Activated CD8-positive, alpha-beta memory T cell treated with anti-CD3 and anti-CD28 coated beads, Interleukin-2, amount 10 ng/mL, durations not matched to agents 7 days and 5 days (primary cell): Measurements from ENCODE around the gene CHFR. TPM values are rescaled to one million over a fixed set of nuclear protein-coding genes. Genes with fewer than 3 reads are reported as not detected.
"Not testable (repeated sequence)": the region's sequence is repeated elsewhere in the genome, so short reads cannot be mapped to it uniquely, and the experiment has no call there.

Experiments used
- ATAC-seq: fragments of 150-1000 bp; cut with Tn5 transposase; one replicate; pipeline ENCODE4 v1.10.0; 2021; ENCODE audit warnings: moderate library complexity
- CTCF ChIA-PET: fragments of 350-600 bp; sonication (Branson Sonifier 250); formaldehyde crosslinking; loops from one replicate; lab custom pipeline; 2021; ENCODE audit warnings: antibody characterized with exemption; lab: Charles Lee
- DNase-seq: peaks from one replicate; pipeline ENCODE4 v3.0.0-alpha.2; 2020
- H3K27ac Mint-ChIP-seq: one replicate; pipeline ENCODE4 v1.8.0; 2021; ENCODE audit warnings: mild to moderate bottlenecking, mixed read lengths
- H3K27me3 Mint-ChIP-seq: one replicate; pipeline ENCODE4 v1.8.0; 2021; ENCODE audit warnings: mixed read lengths
- H3K36me3 Mint-ChIP-seq: one replicate; pipeline ENCODE4 v1.8.0; 2021; ENCODE audit warnings: mild to moderate bottlenecking, mixed read lengths
- H3K4me1 Mint-ChIP-seq: one replicate; pipeline ENCODE4 v1.8.0; 2021; ENCODE audit warnings: mixed read lengths
- H3K4me3 Mint-ChIP-seq: one replicate; pipeline ENCODE4 v1.8.0; 2021; ENCODE audit warnings: mild to moderate bottlenecking, moderate library complexity, mixed read lengths
- H3K9me3 Mint-ChIP-seq: one replicate; pipeline ENCODE4 v1.8.0; 2022; ENCODE audit warnings: low read depth, mixed read lengths
- total RNA-seq, 2 experiments: library from RNA; stranded (reverse); gene quantifications; one replicate each; pipeline ENCODE4 v1.2.3, GENCODE V29; 2021

Gene CHFR
- total RNA-seq, 2 experiments from 2014 or later = 87.7 to 89.7 TPM

- Mint-ChIP-seq H3K27ac (peak overlapping the region; percentile 70), H3K4me3 (peak overlapping the region; percentile 81), H3K27me3 (peaks cover 15% of the 10 kb centered on the region), H3K9me3 (peaks cover 10% of the 10 kb centered on the region), H3K4me1 (peaks cover 23% of the 10 kb centered on the region), H3K36me3 (peaks cover 20% of the 10 kb centered on the region)
- CTCF ChIA-PET = interaction anchor here (1.3 kb wide), 1 partner anchor 73 kb away, joined by 3 read pairs; no protein-coding TSS in a partner anchor
- ATAC-seq, DNase-seq: not testable (repeated sequence)
Measured at GRCh38 chr12:132907789-132908144, 20.4 kb upstream of the CHFR start.

GRCh38 chr12:132907216-132907615, 19.8 kb upstream of the CHFR start:
- no peak for DNase-seq
- Mint-ChIP-seq H3K9me3 (peaks cover 8% of the 10 kb centered on the region), H3K27ac (no peak overlapping the region), H3K27me3 (peaks cover 15% of the 10 kb centered on the region), H3K4me1 (peaks cover 23% of the 10 kb centered on the region), H3K36me3 (peaks cover 18% of the 10 kb centered on the region), H3K4me3 (no peak overlapping the region)
- CTCF ChIA-PET = interaction anchor here (1.3 kb wide), 1 partner anchor 73 kb away, joined by 3 read pairs; no protein-coding TSS in a partner anchor
- ATAC-seq = no peak

- Mint-ChIP-seq H3K4me1 (peaks cover 21% of the 10 kb centered on the region), H3K36me3 (peaks cover 4% of the 10 kb centered on the region), H3K27ac (no peak overlapping the region), H3K27me3 (peaks cover 15% of the 10 kb centered on the region), H3K4me3 (no peak overlapping the region), H3K9me3 (peaks cover 3% of the 10 kb centered on the region)
- CTCF ChIA-PET = interaction anchor here (0.5 to 2.3 kb wide), 39 partner anchors 12 to 276 kb away, joined by 3 to 19 read pairs (median 4); partner anchors contain the start of genes CHFR, GOLGA3, ZNF10 and ZNF26
- peak; percentile 14 for ATAC-seq
- peak; percentile 92 for DNase-seq
Measured at GRCh38 chr12:132904718-132905328, 17.4 kb upstream of the CHFR start.

- CTCF ChIA-PET = no interaction called here
- Mint-ChIP-seq H3K4me3 (no peak overlapping the region), H3K27ac (no peak overlapping the region), H3K9me3 (peaks cover 3% of the 10 kb centered on the region), H3K36me3 (no peaks in the 10 kb centered on the region), H3K27me3 (no peaks in the 10 kb centered on the region), H3K4me1 (peaks cover 2% of the 10 kb centered on the region)
- DNase-seq (no peak), ATAC-seq (no peak)
Measured at GRCh38 chr12:132899033-132899432, 11.6 kb upstream of the CHFR start.

GRCh38 chr12:132888852-132889251, 1.4 kb upstream of the CHFR start:
- no peaks in the 10 kb centered on the region for H3K27me3 Mint-ChIP-seq
- peaks cover 31% of the 10 kb centered on the region for H3K36me3 Mint-ChIP-seq
- ATAC-seq (no peak), DNase-seq (no peak)
- peaks cover 5% of the 10 kb centered on the region for H3K9me3 Mint-ChIP-seq
- peak overlapping the region; percentile 34 for H3K4me3 Mint-ChIP-seq
- peaks cover 15% of the 10 kb centered on the region for H3K4me1 Mint-ChIP-seq
- CTCF ChIA-PET = interaction anchor here (0.7 kb wide), 1 partner anchor 25 kb away, joined by 3 read pairs; no protein-coding TSS in a partner anchor
- H3K27ac Mint-ChIP-seq = peak overlapping the region; percentile 48

- Mint-ChIP-seq H3K36me3 (peaks cover 49% of the 10 kb centered on the region), H3K4me1 (peaks cover 25% of the 10 kb centered on the region), H3K27me3 (no peaks in the 10 kb centered on the region), H3K4me3 (peak overlapping the region; percentile 96), H3K27ac (peak overlapping the region; percentile 78), H3K9me3 (peaks cover 5% of the 10 kb centered on the region)
- DNase-seq = no peak
- ATAC-seq = peak; percentile 14
- CTCF ChIA-PET = interaction anchor here (0.9 to 1.5 kb wide), 3 partner anchors 14 to 18 kb away, joined by 4 to 6 read pairs (median 5); no protein-coding TSS in a partner anchor
Measured at GRCh38 chr12:132886529-132887477, 602 bp downstream of the CHFR start.

DNA sequence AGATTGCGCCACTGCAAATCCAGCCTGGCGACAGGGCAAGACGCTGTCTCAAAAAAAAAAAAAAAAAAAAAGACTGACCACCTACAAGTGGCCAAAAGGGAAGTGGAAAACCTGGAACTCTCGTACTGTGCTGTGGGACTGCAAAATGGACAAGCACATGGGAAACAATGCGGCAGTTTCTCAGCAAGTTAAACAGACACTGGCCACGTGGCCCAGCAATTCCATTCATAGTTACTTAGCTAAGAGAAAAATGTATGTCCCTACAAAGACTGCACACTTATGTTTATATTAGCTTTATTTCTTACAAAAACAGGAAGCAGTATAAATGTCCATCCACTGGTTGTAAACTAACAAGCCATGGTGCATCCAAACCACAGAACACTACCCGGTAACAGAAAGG, 5.6 kb downstream of the CHFR start:
- H3K36me3 Mint-ChIP-seq = peaks cover 68% of the 10 kb centered on the region
- H3K9me3 Mint-ChIP-seq = peaks cover 3% of the 10 kb centered on the region

DNA sequence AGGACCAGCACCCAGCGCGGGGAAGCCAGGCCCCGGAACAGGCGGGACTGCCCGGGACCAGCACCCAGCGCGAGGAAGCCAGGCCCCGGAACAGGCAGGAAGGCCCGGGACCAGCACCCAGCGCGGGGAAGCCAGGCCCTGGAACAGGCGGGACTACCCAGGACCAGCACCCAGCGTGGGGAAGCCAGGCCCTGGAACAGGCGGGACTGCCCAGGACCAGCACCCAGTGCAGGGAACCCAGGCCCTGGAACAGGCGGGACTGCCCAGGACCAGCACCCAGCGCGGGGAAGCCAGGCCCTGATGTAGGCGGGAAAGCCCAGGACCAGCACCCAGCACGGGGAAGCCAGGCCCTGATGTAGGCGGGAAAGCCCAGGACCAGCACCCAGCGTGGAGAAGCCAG, 12.8 kb downstream of the CHFR start:
- peaks cover 56% of the 10 kb centered on the region for H3K36me3 Mint-ChIP-seq

More for the DNA sequence above, 5.6 kb downstream of the CHFR start:
- CTCF ChIA-PET = no interaction called here
- Mint-ChIP-seq H3K4me3 (no peak overlapping the region), H3K27ac (no peak overlapping the region), H3K27me3 (no peaks in the 10 kb centered on the region), H3K4me1 (peaks cover 21% of the 10 kb centered on the region)
- DNase-seq (no peak), ATAC-seq (no peak)

GRCh38 chr12:132874175-132874574, 13.2 kb downstream of the CHFR start:
- Mint-ChIP-seq H3K9me3 (no peaks in the 10 kb centered on the region), H3K4me3 (no peak overlapping the region), H3K36me3 (peaks cover 58% of the 10 kb centered on the region), H3K4me1 (peaks cover 27% of the 10 kb centered on the region), H3K27me3 (no peaks in the 10 kb centered on the region), H3K27ac (peak overlapping the region; percentile 75)
- ATAC-seq (no peak), DNase-seq (no peak)
- CTCF ChIA-PET = interaction anchor here (2.1 kb wide), 1 partner anchor 30 kb away, joined by 15 read pairs; no protein-coding TSS in a partner anchor

More for the DNA sequence above, 12.8 kb downstream of the CHFR start:
- peaks cover 27% of the 10 kb centered on the region for H3K4me1 Mint-ChIP-seq
- CTCF ChIA-PET, H3K9me3 Mint-ChIP-seq, H3K4me3 Mint-ChIP-seq, ATAC-seq, H3K27me3 Mint-ChIP-seq, DNase-seq, H3K27ac Mint-ChIP-seq: not testable (repeated sequence)

DNA sequence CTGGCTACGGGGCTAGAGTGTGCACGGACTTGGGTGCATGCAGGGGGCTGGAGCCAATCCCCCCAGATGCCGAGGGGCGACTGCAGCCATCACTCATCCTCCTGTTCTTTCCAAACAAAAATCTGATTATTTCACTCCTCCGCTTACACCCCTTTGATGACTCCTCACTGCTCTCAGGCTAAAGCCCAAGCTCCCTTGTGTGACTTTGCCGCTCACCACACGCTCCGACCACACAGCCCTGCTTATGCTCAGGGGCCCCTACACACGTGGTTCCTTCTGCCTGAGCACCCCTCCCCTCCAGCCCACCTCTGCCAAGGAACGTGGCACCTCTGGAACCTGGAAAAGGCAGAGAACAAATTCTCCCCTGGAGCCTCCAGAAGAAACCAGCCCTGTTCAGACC, 13.7 kb downstream of the CHFR start:
- peak overlapping the region; percentile 75 for H3K27ac Mint-ChIP-seq
- CTCF ChIA-PET = interaction anchor here (1.2 to 2.1 kb wide), 3 partner anchors 13 to 105 kb away, joined by 3 to 15 read pairs (median 4); no protein-coding TSS in a partner anchor
- H3K36me3 Mint-ChIP-seq = peaks cover 59% of the 10 kb centered on the region
- H3K27me3 Mint-ChIP-seq = no peaks in the 10 kb centered on the region
- peak; percentile 27 for ATAC-seq
- no peaks in the 10 kb centered on the region for H3K9me3 Mint-ChIP-seq
- H3K4me1 Mint-ChIP-seq = peaks cover 27% of the 10 kb centered on the region
- peak; percentile 51 for DNase-seq
- peak overlapping the region; percentile 60 for H3K4me3 Mint-ChIP-seq

DNA sequence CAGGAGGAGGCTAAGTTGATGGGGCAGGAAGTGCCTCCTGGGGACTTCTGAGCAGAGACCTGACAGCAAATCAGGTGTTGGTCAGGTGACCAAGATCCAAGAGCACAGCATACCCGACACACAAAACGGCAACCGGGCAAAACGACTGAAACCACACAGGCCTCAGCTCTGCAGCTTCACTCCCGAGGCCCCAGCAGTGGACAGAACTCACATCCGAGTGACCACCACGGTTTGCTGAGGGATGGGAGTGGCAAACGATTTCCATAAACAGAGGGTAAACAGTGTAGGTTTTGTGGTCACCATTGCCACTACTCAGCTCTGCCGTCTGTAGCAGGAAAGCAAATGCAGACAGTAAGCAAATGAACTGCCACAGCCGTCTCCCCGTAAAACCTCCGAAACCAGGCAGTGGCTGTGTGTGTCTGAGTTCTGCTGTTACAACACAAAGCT, 14.4 kb downstream of the CHFR start:
- Mint-ChIP-seq H3K27me3 (no peaks in the 10 kb centered on the region), H3K36me3 (peaks cover 60% of the 10 kb centered on the region), H3K4me1 (peaks cover 27% of the 10 kb centered on the region), H3K27ac (peak overlapping the region; percentile 80), H3K4me3 (peak overlapping the region; percentile 54), H3K9me3 (no peaks in the 10 kb centered on the region)
- DNase-seq (peak; percentile 82), ATAC-seq (peak; percentile 88)
- CTCF ChIA-PET = interaction anchor here (1.0 to 2.1 kb wide), 5 partner anchors 13 to 105 kb away, joined by 3 to 15 read pairs (median 4); no protein-coding TSS in a partner anchor

GRCh38 chr12:132872073-132872855, 15.1 kb downstream of the CHFR start:
- H3K4me1 Mint-ChIP-seq = peaks cover 28% of the 10 kb centered on the region
- ATAC-seq (peak; percentile 14), DNase-seq (no peak)
- H3K4me3 Mint-ChIP-seq = peak overlapping the region; percentile 54
- no peaks in the 10 kb centered on the region for H3K27me3 Mint-ChIP-seq
- CTCF ChIA-PET = interaction anchor here (1.0 to 2.1 kb wide), 5 partner anchors 14 to 104 kb away, joined by 3 to 15 read pairs (median 4); no protein-coding TSS in a partner anchor
- peaks cover 60% of the 10 kb centered on the region for H3K36me3 Mint-ChIP-seq
- H3K9me3 Mint-ChIP-seq = no peaks in the 10 kb centered on the region
- H3K27ac Mint-ChIP-seq = peak overlapping the region; percentile 80
